HepG2 (cell line): ENCODE data around the gene TMEM174. TPM values are rescaled to one million over a fixed set of nuclear protein-coding genes. Genes with fewer than 3 reads are reported as not detected.

Experiments
- ATAC-seq: fragments of 200-7000 bp; cut with Tn5 transposase; 3 replicates; pipeline ENCODE4 v1.9.1; 2020; ENCODE audit warnings: mild to moderate bottlenecking, moderate library complexity
- BruUV-seq: library from RNA; stranded (reverse); fragments of 400-500 nt; replicated peaks from 2 replicates; lab custom pipeline; 2021; lab: Mats Ljungman, UMichigan
- CTCF ChIA-PET: fragments of 300-600 bp; formaldehyde crosslinking; extraction: SDS; loops from one replicate; lab custom pipeline; 2021; ENCODE audit warnings: low total read pairs, inconsistent platforms, low intra/inter-chr PET ratio; lab: Yijun Ruan, JAX
- POLR2A ChIA-PET: fragments of 350-600 bp; sonication (Branson Sonifier 250); formaldehyde crosslinking; loops from one replicate; lab custom pipeline; 2020; ENCODE audit warnings: antibody characterized with exemption, inconsistent platforms; lab: Yijun Ruan, JAX
- DNase-seq: peaks from one replicate; pipeline ENCODE4 v3.0.0-alpha.2; 2015; ENCODE audit warnings: low spot score
- FAIRE-seq: peaks from 3 replicates; lab custom pipeline; 2011; peaks lifted over from hg19 to GRCh38; lab: Jason Lieb, UNC
- H2AFZ ChIP-seq: one replicate; pipeline ENCODE4 v1.6.1; 2011; ENCODE audit warnings: low read length, inconsistent platforms
- H3K27ac ChIP-seq: fragments of 300-600 bp; 3 replicates; pipeline ENCODE4 v1.8.0; 2011; ENCODE audit warnings: mixed run types, mild to moderate bottlenecking, mixed read lengths, low read length, inconsistent platforms; ENCODE audit not compliant: insufficient read depth; ENCODE audit errors: extremely low read length
- H3K27me3 ChIP-seq, 2 experiments: fragments of 200-600 bp in 1 of 2; 2 replicates in 1 of 2; 3 replicates in 1 of 2; pipeline versions ENCODE4 v1.6.0 to v1.8.0; 2011; ENCODE audit warnings: low read length in 2 of 2, mild to moderate bottlenecking in 2 of 2, moderate library complexity in 2 of 2, inconsistent platforms in 1 of 2; ENCODE audit not compliant: insufficient read depth in 2 of 2, control insufficient read depth in 1 of 2
- H3K36me3 ChIP-seq, 2 experiments: fragments of 200-600 bp in 1 of 2; replicated peaks in 1 of 2; 2 replicates in 1 of 2; 3 replicates in 1 of 2; pipeline versions ENCODE4 v1.5.1 to v1.8.0; 2011; ENCODE audit warnings: low read length in 2 of 2, inconsistent platforms in 1 of 2; ENCODE audit not compliant: insufficient read depth in 2 of 2, control insufficient read depth in 1 of 2
- H3K4me1 ChIP-seq: 2 replicates; pipeline ENCODE4 v1.5.1; 2012; ENCODE audit warnings: low read length, inconsistent platforms; ENCODE audit not compliant: insufficient read depth
- H3K4me2 ChIP-seq: 2 replicates; pipeline ENCODE4 v1.6.0; 2011; ENCODE audit warnings: low read depth, low read length, inconsistent platforms
- H3K4me3 ChIP-seq, 3 experiments: fragments of 200-600 bp in 1 of 3; sonication (generic), shearing (Covaris generic) in 1 of 3; replicated peaks in 1 of 3; 2 replicates each; pipeline ENCODE4 v1.5.1; 2011 to 2016; ENCODE audit warnings: low read length in 3 of 3, inconsistent platforms in 2 of 3, low read depth in 2 of 3, mild to moderate bottlenecking in 2 of 3, control low read depth in 1 of 3, mixed read lengths in 1 of 3; ENCODE audit not compliant: insufficient read depth in 1 of 3
- H3K79me2 ChIP-seq: one replicate; pipeline ENCODE4 v1.6.1; 2011; ENCODE audit warnings: low read length, inconsistent platforms; ENCODE audit not compliant: insufficient read depth
- H3K9ac ChIP-seq: 2 replicates; pipeline ENCODE4 v1.6.0; 2011; ENCODE audit warnings: mild to moderate bottlenecking, low read depth, low read length, inconsistent platforms; ENCODE audit not compliant: insufficient read depth
- H3K9me3 ChIP-seq: 2 replicates; pipeline ENCODE4 v1.5.1; 2012; ENCODE audit warnings: mild to moderate bottlenecking, low read length
- H4K20me1 ChIP-seq: 2 replicates; pipeline ENCODE4 v1.6.0; 2011; ENCODE audit warnings: inconsistent platforms, mild to moderate bottlenecking, low read length, moderate library complexity; ENCODE audit not compliant: insufficient read depth
- ARID3A ChIP-seq: IDR thresholded peaks from 2 replicates; pipeline ENCODE4 v1.6.1; 2012; ENCODE audit warnings: low read depth, low read length, improper control_type of control experiment
- BRD4 ChIP-seq: sonication (generic); formaldehyde crosslinking; IDR thresholded peaks from 2 replicates; pipeline ENCODE4 v1.4.0; 2020; ENCODE audit warnings: missing genetic modification reagents
- CSRNP2 ChIP-seq: sonication (generic); formaldehyde crosslinking; conservative IDR thresholded peaks from 2 replicates; pipeline ENCODE4 v1.8.0; 2022; ENCODE audit warnings: low read depth, missing genetic modification reagents
- NFYB ChIP-seq: sonication (generic); formaldehyde crosslinking; IDR thresholded peaks from 2 replicates; pipeline ENCODE4 v1.4.0; 2020; ENCODE audit warnings: missing genetic modification reagents
- SSRP1 ChIP-seq: IDR thresholded peaks from 2 replicates; pipeline ENCODE4 v1.6.1; 2016; ENCODE audit warnings: control low read depth
- THAP9 ChIP-seq: sonication (generic); formaldehyde crosslinking; IDR thresholded peaks from 2 replicates; pipeline ENCODE4; 2020; ENCODE audit warnings: missing genetic modification reagents, mild to moderate bottlenecking, borderline replicate concordance
- ZNF512 ChIP-seq: sonication (generic); formaldehyde crosslinking; IDR thresholded peaks from 2 replicates; pipeline ENCODE4 v1.4.0; 2020; ENCODE audit warnings: mild to moderate bottlenecking, missing genetic modification reagents
- ZNF616 ChIP-seq: sonication (generic); formaldehyde crosslinking; IDR thresholded peaks from 2 replicates; pipeline ENCODE4 v1.5.0; 2020; ENCODE audit warnings: low read depth, mild to moderate bottlenecking, missing genetic modification reagents
- ZNF746 ChIP-seq: sonication (generic); formaldehyde crosslinking; IDR thresholded peaks from 2 replicates; pipeline ENCODE4 v1.8.0; 2022; ENCODE audit warnings: mild to moderate bottlenecking, missing genetic modification reagents
- WGBS: methylation state at CpG from one replicate; pipeline ENCODE4 v1.1.6; 2017; ENCODE audit warnings: low lambda C conversion rate; 5-methylcytosine and 5-hydroxymethylcytosine counted together
- in situ Hi-C: cut with HindIII; loops from 2 replicates; pipeline ENCODE4 v1.10.0; 2017; ENCODE audit warnings: low pct_unique_long_range_greater_than_20kb; ENCODE audit not compliant: extremely low pct_ligation_motif_present
- intact Hi-C: fragments of 100-400 bp; cut with micrococcal nuclease; formaldehyde crosslinking; loops from one replicate; pipeline ENCODE4 v1.10.0; 2022; ENCODE audit not compliant: unreplicated experiment
- polyA plus RNA-seq, 8 experiments: library from polyadenylated mRNA; depleted of rRNA in 3 of 8; stranded (reverse) in 7 of 8; unstranded in 1 of 8; fragments of >200 nt; fragmentation: Illumina TruSeq in 4 of 8; extraction: Trizol in 4 of 8; gene quantifications; 2 replicates each; pipeline versions ENCODE4 v1.2.1 to v1.2.3, GENCODE V29; 2011 to 2016; ENCODE audit warnings: low read depth in 4 of 8, missing spikeins in 1 of 8, mixed read lengths in 1 of 8; ENCODE audit not compliant: insufficient read depth in 1 of 8
- total RNA-seq, 5 experiments: library from RNA; depleted of rRNA; stranded (reverse); fragments of >200 nt; fragmentation: Illumina TruSeq; extraction: Trizol; gene quantifications; 2 replicates each; pipeline ENCODE4 v1.2.3, GENCODE V29; 2016; ENCODE audit warnings: low read depth in 1 of 5

Gene TMEM174
- total and polyA plus RNA-seq, 2 of the 13 experiments (the other 11 are each of a cell fraction or from before 2014, with no cell fraction given): not detected

GRCh38 chr5:73204332-73204731 is 31.3 kb downstream of the TMEM174 start:
- no peak overlapping the region for H3K27ac ChIP-seq
- no peaks in the 10 kb centered on the region for H3K9me3 ChIP-seq
- H3K4me3 ChIP-seq: no peak overlapping the region
- intact Hi-C loops (loop anchor here (5.0 kb wide), 2 partner anchors 122 to 282 kb away; no protein-coding TSS in a partner anchor), in situ Hi-C loops (loop anchor here (10.0 kb wide), 1 partner anchor 120 kb away; no protein-coding TSS in a partner anchor)
- no peaks in the 10 kb centered on the region for H3K36me3 ChIP-seq
- BruUV-seq: no TSS peak
- peaks cover 2 to 13% of the 10 kb centered on the region in 2 experiments; a peak in 2 of 5 replicates for H3K27me3 ChIP-seq
- no peak for DNase-seq
- WGBS: 4% methylated on average over 3 of the region's 3 CpGs
- CTCF ChIA-PET: no interaction called here
- H4K20me1 ChIP-seq: no peaks in the 10 kb centered on the region
- H2AFZ ChIP-seq: no peak overlapping the region
- FAIRE-seq: no peak
- H3K4me1 ChIP-seq: peaks cover 6% of the 10 kb centered on the region; the same call in 1 of the 2 replicates
- ATAC-seq: no peak
- no peaks in the 10 kb centered on the region for H3K79me2 ChIP-seq
- no peak for TF ChIP-seq SSRP1 (CRISPR knock-in tag)
- TF ChIP-seq ZNF616 (CRISPR knock-in tag): no peak
- TF ChIP-seq CSRNP2 (CRISPR knock-in tag): no peak
- TF ChIP-seq ARID3A: no peak
- TF ChIP-seq THAP9 (CRISPR knock-in tag): no peak
- TF ChIP-seq ZNF512 (CRISPR knock-in tag): no peak
- no peak for TF ChIP-seq ZNF746
- no peak for TF ChIP-seq BRD4 (CRISPR knock-in tag)
- no peak for TF ChIP-seq NFYB (CRISPR knock-in tag)
- H3K4me2 ChIP-seq: no peak overlapping the region
- POLR2A ChIA-PET: no interaction called here
- no peak overlapping the region for H3K9ac ChIP-seq
